ENCODE measurements around the gene BTBD2. TPM values are rescaled to one million over a fixed set of nuclear protein-coding genes. Genes with fewer than 3 reads are reported as not detected.

Gene BTBD2
- total and polyA plus RNA-seq, 2 of the 13 experiments (the other 11 are each of a cell fraction or from before 2014, with no cell fraction given), result 28.1 to 45.3 TPM

- TF ChIP-seq, protein P1, sequence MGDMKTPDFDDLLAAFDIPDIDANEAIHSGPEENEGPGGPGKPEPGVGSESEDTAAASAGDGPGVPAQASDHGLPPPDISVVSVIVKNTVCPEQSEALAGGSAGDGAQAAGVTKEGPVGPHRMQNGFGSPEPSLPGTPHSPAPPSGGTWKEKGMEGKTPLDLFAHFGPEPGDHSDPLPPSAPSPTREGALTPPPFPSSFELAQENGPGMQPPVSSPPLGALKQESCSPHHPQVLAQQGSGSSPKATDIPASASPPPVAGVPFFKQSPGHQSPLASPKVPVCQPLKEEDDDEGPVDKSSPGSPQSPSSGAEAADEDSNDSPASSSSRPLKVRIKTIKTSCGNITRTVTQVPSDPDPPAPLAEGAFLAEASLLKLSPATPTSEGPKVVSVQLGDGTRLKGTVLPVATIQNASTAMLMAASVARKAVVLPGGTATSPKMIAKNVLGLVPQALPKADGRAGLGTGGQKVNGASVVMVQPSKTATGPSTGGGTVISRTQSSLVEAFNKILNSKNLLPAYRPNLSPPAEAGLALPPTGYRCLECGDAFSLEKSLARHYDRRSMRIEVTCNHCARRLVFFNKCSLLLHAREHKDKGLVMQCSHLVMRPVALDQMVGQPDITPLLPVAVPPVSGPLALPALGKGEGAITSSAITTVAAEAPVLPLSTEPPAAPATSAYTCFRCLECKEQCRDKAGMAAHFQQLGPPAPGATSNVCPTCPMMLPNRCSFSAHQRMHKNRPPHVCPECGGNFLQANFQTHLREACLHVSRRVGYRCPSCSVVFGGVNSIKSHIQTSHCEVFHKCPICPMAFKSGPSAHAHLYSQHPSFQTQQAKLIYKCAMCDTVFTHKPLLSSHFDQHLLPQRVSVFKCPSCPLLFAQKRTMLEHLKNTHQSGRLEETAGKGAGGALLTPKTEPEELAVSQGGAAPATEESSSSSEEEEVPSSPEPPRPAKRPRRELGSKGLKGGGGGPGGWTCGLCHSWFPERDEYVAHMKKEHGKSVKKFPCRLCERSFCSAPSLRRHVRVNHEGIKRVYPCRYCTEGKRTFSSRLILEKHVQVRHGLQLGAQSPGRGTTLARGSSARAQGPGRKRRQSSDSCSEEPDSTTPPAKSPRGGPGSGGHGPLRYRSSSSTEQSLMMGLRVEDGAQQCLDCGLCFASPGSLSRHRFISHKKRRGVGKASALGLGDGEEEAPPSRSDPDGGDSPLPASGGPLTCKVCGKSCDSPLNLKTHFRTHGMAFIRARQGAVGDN (CRISPR knock-in tag; IDR thresholded peaks at IDR 0.05), result peak; percentile 57
- TF ChIP-seq DMAP1 (CRISPR knock-in tag; IDR thresholded peaks at IDR 0.05) (no peak), AHR (CRISPR knock-in tag; IDR thresholded peaks at IDR 0.05) (no peak), ZNF678 (CRISPR knock-in tag; IDR thresholded peaks at IDR 0.05) (no peak), PHF21A (CRISPR knock-in tag; IDR thresholded peaks at IDR 0.05) (no peak), ZNF83 (CRISPR knock-in tag; IDR thresholded peaks at IDR 0.05; ENCODE audit: borderline replicate concordance) (no peak), SETDB1 (CRISPR knock-in tag; IDR thresholded peaks at IDR 0.05; ENCODE audit: borderline replicate concordance) (no peak), ZNF709 (CRISPR knock-in tag; IDR thresholded peaks at IDR 0.05) (no peak), NFE2 (CRISPR knock-in tag; IDR thresholded peaks at IDR 0.05) (no peak), ZFP41 (CRISPR knock-in tag; IDR thresholded peaks at IDR 0.05; ENCODE audit: borderline replicate concordance) (no peak), TOPORS (CRISPR knock-in tag; IDR thresholded peaks at IDR 0.05) (no peak), ZNF724P (CRISPR knock-in tag; IDR thresholded peaks at IDR 0.05; ENCODE audit: borderline replicate concordance) (no peak), CBFB (CRISPR knock-in tag; IDR thresholded peaks at IDR 0.05) (no peak), ISX (CRISPR knock-in tag; conservative IDR thresholded peaks at IDR 0.05) (no peak), UBTF (CRISPR knock-in tag; IDR thresholded peaks at IDR 0.05) (no peak), ZNF674 (CRISPR knock-in tag; IDR thresholded peaks at IDR 0.05; ENCODE audit: low read depth) (no peak), ZNF510 (CRISPR knock-in tag; IDR thresholded peaks at IDR 0.05; ENCODE audit: low read depth) (no peak), NFE2L1 (CRISPR knock-in tag; IDR thresholded peaks at IDR 0.05; ENCODE audit: borderline replicate concordance) (no peak), SNAI1 (CRISPR knock-in tag; IDR thresholded peaks at IDR 0.05; ENCODE audit: borderline replicate concordance) (no peak), TBX3 (IDR thresholded peaks at IDR 0.05; ENCODE audit: borderline replicate concordance) (no peak)
- TF ChIP-seq, protein P2, sequence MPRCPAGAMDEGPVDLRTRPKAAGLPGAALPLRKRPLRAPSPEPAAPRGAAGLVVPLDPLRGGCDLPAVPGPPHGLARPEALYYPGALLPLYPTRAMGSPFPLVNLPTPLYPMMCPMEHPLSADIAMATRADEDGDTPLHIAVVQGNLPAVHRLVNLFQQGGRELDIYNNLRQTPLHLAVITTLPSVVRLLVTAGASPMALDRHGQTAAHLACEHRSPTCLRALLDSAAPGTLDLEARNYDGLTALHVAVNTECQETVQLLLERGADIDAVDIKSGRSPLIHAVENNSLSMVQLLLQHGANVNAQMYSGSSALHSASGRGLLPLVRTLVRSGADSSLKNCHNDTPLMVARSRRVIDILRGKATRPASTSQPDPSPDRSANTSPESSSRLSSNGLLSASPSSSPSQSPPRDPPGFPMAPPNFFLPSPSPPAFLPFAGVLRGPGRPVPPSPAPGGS (CRISPR knock-in tag; IDR thresholded peaks at IDR 0.05), result no peak
- TF ChIP-seq, protein P3, sequence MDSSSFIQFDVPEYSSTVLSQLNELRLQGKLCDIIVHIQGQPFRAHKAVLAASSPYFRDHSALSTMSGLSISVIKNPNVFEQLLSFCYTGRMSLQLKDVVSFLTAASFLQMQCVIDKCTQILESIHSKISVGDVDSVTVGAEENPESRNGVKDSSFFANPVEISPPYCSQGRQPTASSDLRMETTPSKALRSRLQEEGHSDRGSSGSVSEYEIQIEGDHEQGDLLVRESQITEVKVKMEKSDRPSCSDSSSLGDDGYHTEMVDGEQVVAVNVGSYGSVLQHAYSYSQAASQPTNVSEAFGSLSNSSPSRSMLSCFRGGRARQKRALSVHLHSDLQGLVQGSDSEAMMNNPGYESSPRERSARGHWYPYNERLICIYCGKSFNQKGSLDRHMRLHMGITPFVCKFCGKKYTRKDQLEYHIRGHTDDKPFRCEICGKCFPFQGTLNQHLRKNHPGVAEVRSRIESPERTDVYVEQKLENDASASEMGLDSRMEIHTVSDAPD (CRISPR knock-in tag; IDR thresholded peaks at IDR 0.05), result no peak
Measured at GRCh38 chr19:2016041-2016807, 710 bp upstream of the BTBD2 start (continued).

All from HepG2 (cell line).